Measurements from ENCODE around the gene CCDC70.

The CCDC70 gene

GRCh38 chr13:51821606-51822005 is 40.2 kb upstream of the CCDC70 start:
- peak overlapping the region; percentile 45 for H3K27ac ChIP-seq (ENCODE audit: low read depth, low read length)
- TF ChIP-seq CTCF (IDR thresholded peaks at IDR 0.05; ENCODE audit: low read depth, low read length, poor library complexity, severe bottlenecking) (no peak), EZH2phosphoT487 (IDR thresholded peaks at IDR 0.05; ENCODE audit: borderline replicate concordance, low read length) (no peak)
- H4K20me1 ChIP-seq (ENCODE audit: control insufficient read depth, insufficient read depth, low read depth, low read length), result no peaks in the 10 kb centered on the region
- no peaks in the 10 kb centered on the region for H3K36me3 ChIP-seq (ENCODE audit: control insufficient read depth, low read length)
- no peaks in the 10 kb centered on the region for H3K9me2 ChIP-seq (replicated peaks; ENCODE audit: control insufficient read depth, low read length)
- H3K79me2 ChIP-seq (ENCODE audit: control insufficient read depth, low read length), result no peaks in the 10 kb centered on the region
- peak overlapping the region; percentile 81 for H3K4me2 ChIP-seq (ENCODE audit: low read length)
- H3K9me3 ChIP-seq (ENCODE audit: control insufficient read depth, insufficient read depth, low read length), result no peaks in the 10 kb centered on the region
- peaks cover 78% of the 10 kb centered on the region for H3K4me1 ChIP-seq (ENCODE audit: control insufficient read depth, low read length)
- peaks cover 20% of the 10 kb centered on the region for H3F3A ChIP-seq (ENCODE audit: control insufficient read depth, insufficient read depth)
- peak overlapping the region; percentile 45 for H3K4me3 ChIP-seq (ENCODE audit: low read length)
- H3K27me3 ChIP-seq (ENCODE audit: control insufficient read depth, low read length), result no peaks in the 10 kb centered on the region

- H3K36me3 ChIP-seq (ENCODE audit: control insufficient read depth, low read length), result no peaks in the 10 kb centered on the region
- no peaks in the 10 kb centered on the region for H4K20me1 ChIP-seq (ENCODE audit: control insufficient read depth, insufficient read depth, low read depth, low read length)
- no peaks in the 10 kb centered on the region for H3K9me3 ChIP-seq (ENCODE audit: control insufficient read depth, insufficient read depth, low read length)
- peaks cover 85% of the 10 kb centered on the region for H3K4me1 ChIP-seq (ENCODE audit: control insufficient read depth, low read length)
- H3K9me2 ChIP-seq (replicated peaks; ENCODE audit: control insufficient read depth, low read length), result no peaks in the 10 kb centered on the region
- H3K4me3 ChIP-seq (ENCODE audit: low read length), result peak overlapping the region; percentile 45
- peak overlapping the region; percentile 81 for H3K4me2 ChIP-seq (ENCODE audit: low read length)
- H3K27me3 ChIP-seq (ENCODE audit: control insufficient read depth, low read length), result no peaks in the 10 kb centered on the region
- H3K27ac ChIP-seq (ENCODE audit: low read depth, low read length), result peak overlapping the region; percentile 45
- TF ChIP-seq EZH2phosphoT487 (IDR thresholded peaks at IDR 0.05; ENCODE audit: borderline replicate concordance, low read length) (no peak), CTCF (IDR thresholded peaks at IDR 0.05; ENCODE audit: low read depth, low read length, poor library complexity, severe bottlenecking) (no peak)
- no peaks in the 10 kb centered on the region for H3K79me2 ChIP-seq (ENCODE audit: control insufficient read depth, low read length)
- H3F3A ChIP-seq (ENCODE audit: control insufficient read depth, insufficient read depth), result peaks cover 20% of the 10 kb centered on the region
These were observed 39.5 kb upstream of the CCDC70 start for GRCh38 chr13:51822106-51822815.

DNA sequence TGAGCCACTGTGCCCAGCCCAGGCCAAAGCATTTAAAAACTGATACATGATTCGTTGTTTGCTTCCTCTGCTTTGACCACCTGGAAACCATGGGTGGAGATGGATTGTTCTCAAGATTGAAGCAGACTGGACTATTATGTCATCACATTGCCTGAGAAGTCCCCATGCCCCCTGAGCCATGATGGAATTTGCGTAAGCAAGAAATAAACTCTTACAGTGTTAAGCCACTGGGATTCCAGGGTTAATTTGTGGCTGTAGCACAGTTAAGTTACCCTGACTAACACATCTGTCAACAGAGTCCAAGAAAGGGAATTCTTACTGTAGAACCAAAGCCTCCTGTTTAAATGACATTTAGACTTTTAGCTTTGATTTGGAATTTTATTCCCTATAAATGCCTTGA is 38.4 kb upstream of the CCDC70 start:
- no peaks in the 10 kb centered on the region for H3K36me3 ChIP-seq (ENCODE audit: control insufficient read depth, low read length)
- H3K4me3 ChIP-seq (ENCODE audit: low read length), result no peak overlapping the region
- H3K4me1 ChIP-seq (ENCODE audit: control insufficient read depth, low read length), result peaks cover 96% of the 10 kb centered on the region
- H3F3A ChIP-seq (ENCODE audit: control insufficient read depth, insufficient read depth), result peaks cover 20% of the 10 kb centered on the region
- no peaks in the 10 kb centered on the region for H3K9me3 ChIP-seq (ENCODE audit: control insufficient read depth, insufficient read depth, low read length)
- TF ChIP-seq CTCF (IDR thresholded peaks at IDR 0.05; ENCODE audit: low read depth, low read length, poor library complexity, severe bottlenecking), result no peak
- no peak for TF ChIP-seq EZH2phosphoT487 (IDR thresholded peaks at IDR 0.05; ENCODE audit: borderline replicate concordance, low read length)
- H3K4me2 ChIP-seq (ENCODE audit: low read length), result no peak overlapping the region
- H3K27me3 ChIP-seq (ENCODE audit: control insufficient read depth, low read length), result no peaks in the 10 kb centered on the region
- H3K79me2 ChIP-seq (ENCODE audit: control insufficient read depth, low read length), result no peaks in the 10 kb centered on the region
- H4K20me1 ChIP-seq (ENCODE audit: control insufficient read depth, insufficient read depth, low read depth, low read length), result no peaks in the 10 kb centered on the region
- H3K9me2 ChIP-seq (replicated peaks; ENCODE audit: control insufficient read depth, low read length), result no peaks in the 10 kb centered on the region
- no peak overlapping the region for H3K27ac ChIP-seq (ENCODE audit: low read depth, low read length)
